HCEC 1CT (cell line): Measurements from ENCODE around the gene PSMD1.
"Not testable (repeated sequence)": the region's sequence is repeated elsewhere in the genome, so short reads cannot be mapped to it uniquely, and the experiment has no call there.

Experiments
- DNase-seq: peaks from one replicate; pipeline ENCODE4 v3.0.0-alpha.2; 2017

Gene PSMD1

DNA sequence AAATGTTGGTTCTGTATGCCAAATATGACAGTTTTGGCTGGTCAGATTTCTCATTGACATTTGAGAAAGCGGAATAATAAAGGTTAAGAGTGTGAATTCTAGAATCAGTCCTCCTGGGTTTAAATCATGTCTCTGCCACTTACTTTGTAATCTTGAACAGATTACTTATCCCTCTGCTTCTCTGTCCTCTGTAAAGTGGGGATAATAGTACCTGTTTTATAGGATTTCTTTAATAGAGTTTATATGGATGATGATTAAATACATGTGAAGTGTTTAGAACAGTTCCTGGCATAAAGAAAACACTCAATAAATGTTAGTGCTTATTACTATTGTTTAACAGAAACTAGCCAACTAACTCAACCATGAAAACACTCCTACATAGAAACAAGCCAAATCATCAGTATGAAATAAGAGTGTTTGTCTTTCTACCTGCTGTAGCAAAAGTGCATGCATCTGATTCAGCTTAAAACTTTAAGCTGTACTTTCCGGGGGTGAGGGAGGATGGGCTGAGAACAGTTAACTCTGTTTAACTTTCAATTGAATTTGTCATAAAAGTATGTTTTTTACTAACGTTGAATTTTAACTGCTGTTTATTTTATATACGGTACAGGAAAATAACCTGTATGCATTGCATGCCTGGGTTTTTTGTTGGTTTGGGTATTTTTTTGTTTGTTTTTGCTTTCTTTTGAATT, 61.4 kb downstream of the PSMD1 start:
- DNase-seq = no peak

DNA sequence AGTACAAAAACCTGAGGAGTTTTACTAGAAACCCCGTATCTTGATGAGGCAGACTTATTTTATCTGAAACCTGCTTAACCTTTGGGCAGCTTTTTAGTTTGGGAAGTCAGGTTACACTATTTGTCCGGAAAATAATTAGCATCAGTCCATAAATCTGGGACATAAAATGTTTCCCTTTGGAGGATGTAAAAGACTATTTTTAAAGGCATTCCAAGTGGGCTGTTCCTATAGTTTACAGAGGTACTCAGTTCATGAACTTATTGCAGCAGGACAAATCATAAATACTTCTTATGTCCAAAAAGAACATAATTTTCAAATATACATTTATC, 61.9 kb downstream of the PSMD1 start:
- no peak for DNase-seq

DNA sequence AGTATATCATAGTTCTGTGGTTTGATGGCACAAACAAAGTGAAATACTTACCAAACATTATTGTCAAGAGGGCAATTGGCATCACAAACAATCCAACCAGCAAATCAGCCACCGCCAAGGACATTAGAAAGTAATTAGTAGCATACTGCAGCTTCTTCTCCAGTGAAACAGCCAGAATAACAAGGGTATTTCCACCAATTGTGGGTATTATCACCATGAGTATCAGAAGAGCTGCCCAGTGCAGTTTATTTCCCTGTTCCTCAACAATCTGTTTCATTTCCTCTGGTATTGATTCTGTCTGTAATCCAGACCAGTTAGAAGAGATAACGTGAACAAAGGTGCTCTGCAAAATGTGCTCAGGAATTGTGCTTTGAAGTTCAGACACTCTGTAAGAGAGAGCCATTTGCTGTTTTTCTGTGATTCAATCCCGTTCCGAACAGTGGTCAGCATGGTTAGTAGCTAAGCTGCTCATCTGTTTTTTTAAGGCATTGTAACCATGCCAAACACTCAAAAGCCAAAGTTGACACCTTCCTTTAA, 66.8 kb downstream of the PSMD1 start:
- DNase-seq = no peak

DNA sequence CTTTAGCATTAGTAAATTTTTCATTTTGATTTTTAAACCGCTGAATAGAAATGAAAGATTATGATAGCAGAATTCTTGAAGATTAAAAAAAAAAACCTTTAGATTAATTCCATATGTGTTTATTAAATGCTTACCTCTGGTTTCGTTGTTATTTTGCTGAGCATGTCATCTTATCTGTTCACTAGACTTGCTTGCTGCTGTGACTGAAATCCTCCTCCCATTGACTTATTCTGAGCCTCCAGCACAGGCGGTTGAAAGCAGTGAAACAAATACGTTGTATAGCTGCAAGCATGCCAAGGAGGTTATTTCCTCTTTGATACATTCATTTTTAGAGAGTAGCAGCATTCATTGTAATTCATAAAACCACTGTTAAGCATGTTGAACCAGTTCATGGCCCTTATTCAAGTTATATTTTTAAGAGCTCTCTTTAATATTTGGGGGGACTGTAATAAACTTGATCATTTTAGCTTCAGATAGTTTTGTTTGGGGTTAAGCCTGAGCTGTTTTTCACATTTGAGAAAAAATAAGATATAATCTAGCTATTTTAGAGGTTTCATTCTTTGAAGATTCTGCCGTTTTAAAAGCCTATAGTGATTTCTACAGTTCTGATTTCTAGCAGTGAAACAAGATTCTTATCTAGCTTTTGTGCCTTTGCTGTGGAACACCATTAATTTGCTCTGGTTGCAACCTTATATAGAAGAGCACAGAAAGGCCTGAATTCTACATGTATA, 68.3 kb downstream of the PSMD1 start, which contains the start of gene HTR2B:
TSS of gene HTR2B (minus strand) at position 205 of the 731 bp plus-strand sequence. CDS start 1,278 bp downstream, outside the sequence.
- peak; percentile 21 for DNase-seq

DNA sequence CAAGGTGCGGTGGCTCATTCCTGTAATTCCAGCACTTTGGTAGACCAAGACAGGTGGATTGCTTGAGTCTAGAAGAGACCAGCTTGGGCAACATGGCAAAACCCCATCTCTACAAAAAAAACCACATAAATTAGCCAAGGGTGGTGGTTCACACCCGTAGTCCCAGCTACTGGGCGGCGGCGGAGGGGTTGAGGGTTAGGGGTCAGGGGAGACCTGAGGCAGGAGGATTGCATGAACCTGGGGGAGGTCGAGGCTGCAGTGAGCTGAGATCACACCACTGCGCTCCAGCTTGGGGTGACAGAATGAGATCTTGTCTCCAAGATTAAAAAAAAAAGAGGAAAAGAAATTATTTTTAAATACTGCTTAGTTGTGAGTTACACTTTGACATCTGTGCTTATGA, 69.5 kb downstream of the PSMD1 start:
- DNase-seq = no peak

DNA sequence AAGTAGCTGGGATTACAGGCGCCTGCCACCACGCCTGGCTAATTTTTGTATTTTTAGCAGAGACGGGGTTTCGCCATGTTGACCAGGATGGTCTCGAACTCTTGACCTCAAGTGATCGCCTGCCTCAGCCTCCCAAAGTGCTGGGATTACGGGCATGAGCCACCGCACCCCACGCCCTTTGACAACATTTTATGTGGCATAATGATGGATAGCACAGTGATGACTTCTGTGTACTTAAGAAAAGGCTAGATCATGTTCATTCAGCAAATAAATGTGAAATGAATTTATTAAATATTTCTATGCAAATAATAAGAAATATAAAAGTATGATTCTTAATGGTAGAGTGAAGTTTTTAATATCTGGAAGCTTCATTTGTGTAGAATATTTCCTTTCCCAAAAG, 70.8 kb downstream of the PSMD1 start:
- DNase-seq = no peak

DNA sequence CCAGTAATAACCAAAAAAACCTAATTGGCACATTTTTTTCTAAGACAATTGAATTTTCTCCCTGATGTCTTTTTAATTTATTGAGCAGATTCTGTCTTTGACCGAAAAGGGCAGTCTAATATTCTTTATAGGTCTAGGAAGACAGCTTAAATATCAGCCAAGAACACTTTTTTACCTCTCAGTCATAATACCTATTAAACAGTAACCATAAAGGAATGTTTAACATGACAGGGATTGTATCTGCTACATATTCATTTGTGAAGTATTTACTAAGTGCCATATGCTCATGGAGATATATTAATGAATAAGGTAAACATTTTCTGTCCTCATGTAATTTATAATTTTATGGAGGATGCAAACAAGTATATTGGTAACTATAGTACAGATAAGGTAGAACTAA, 71.3 kb downstream of the PSMD1 start:
- DNase-seq = no peak

DNA sequence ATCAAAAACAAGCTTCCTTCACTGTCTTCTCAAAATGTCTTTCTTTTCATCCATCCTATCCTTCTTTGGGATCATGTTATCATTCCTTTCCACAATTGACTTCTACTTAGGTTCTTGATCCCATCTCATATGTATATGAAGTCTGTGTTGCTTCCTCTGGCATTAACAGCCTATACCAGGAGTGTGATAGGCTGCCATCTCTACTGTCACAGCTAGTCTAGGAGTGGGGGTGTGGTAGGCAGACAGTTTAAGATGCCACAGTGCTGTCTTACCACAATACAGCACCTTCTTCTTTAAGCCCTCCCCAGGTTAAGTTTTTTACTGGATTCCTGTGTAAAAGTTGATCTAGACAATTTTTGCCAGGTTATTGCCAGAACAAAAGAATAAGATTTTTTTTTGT, 71.9 kb downstream of the PSMD1 start:
- DNase-seq = no peak

DNA sequence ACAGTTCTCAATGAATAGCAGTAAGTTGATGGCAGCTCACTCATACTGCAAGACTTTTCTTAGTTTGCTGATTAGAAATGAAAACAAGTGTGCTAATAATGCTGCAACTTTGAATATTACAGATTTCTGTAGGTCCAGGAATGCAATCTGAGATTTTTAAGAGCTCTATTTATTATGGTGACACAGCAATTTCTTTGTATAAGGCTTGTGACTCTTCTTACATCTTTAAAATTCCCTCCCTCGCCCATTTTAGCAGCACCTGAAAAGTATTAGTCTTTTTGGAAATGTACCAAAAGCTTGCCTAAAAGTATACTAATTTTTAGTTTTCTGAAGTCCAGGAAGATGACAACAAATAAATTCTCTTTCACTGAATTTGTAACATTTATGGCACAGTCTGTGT, 72.5 kb downstream of the PSMD1 start:
- no peak for DNase-seq

DNA sequence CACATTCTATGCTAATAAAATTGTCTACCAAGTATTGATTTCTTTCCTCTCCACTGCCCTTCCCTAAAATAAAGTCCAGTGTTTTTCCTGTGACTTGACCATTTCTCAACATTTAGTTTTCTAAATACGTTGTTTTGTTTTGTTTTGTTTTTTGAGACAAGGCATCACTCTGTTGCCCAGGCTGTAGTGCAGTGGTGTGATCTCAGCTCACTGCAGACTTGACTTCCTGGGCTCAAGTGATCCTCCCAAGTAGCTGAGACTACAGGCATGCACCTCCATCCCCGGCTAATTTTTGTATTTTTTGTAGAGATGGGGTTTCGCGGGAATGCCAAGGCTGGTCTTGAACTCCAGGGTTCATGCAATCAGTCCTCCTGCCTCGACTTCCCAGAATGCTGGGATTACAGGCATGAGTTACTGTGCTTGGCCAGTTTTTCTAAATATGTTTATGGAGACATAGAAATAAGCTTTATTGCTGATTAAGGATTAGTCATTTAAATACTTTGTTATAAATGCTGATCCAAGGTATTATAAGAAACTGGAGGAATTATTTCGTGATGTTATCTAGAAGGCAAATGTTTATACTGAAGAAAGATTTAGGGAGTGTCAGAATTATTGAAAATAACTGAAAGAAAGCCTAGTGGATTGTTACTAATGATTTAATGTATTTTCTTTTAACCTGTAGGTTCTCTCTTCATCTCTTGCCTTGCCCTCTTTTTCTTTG, 73.8 kb downstream of the PSMD1 start:
- DNase-seq = peak; percentile 59

DNA sequence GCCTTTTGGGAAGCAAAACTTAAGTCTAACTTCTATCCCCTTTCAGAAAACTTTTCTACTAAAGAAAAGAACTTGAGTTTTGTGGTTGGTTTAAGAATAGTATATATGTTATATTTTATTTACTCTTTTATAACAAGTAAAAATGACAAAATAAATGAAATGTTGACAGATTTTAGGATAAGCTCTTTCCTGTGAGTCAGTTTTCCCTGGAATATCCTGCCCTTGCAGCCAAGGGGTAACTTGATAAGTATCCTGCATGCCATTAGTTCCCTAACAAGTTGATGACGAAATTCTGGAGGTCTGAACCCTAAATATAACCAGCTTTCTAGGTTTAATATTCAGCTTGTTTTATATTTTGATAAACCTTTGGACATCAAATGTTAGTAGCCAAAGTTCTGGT, 75.5 kb downstream of the PSMD1 start:
- peak; percentile 80 for DNase-seq

DNA sequence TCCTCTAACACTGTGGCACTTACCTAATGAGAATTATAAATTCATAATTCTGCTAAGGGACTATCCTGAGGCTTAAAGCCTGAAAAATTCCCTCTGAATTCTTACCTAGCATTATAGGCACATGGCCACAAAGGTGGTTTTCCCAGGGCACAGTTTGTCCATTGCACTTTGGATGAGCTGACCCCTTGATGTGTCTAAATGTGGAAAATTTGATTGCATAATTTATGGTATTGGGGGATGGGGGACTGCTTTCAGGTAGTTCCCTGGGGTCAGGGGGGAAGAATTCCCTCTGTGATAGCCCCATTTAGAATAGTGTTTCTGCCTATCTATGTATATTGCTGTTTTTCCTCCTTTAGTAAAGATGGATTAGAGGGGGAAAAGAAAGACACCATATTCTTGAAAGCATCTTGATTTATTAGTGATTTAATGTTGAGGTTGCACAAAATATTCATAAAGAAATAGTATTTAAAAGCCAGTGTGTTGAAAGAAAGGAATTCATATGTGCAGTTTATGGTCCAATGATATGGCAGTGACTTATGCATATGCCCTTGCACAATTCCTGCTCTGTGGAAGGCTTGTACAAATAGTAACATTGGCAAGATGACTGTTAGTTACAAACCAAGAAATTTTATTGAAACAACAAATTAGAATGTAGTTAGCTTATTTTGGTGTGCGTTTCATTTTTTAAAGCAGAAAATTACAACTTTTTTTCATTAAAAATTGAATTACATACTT, 76.9 kb downstream of the PSMD1 start:
- DNase-seq = peak; percentile 74

DNA sequence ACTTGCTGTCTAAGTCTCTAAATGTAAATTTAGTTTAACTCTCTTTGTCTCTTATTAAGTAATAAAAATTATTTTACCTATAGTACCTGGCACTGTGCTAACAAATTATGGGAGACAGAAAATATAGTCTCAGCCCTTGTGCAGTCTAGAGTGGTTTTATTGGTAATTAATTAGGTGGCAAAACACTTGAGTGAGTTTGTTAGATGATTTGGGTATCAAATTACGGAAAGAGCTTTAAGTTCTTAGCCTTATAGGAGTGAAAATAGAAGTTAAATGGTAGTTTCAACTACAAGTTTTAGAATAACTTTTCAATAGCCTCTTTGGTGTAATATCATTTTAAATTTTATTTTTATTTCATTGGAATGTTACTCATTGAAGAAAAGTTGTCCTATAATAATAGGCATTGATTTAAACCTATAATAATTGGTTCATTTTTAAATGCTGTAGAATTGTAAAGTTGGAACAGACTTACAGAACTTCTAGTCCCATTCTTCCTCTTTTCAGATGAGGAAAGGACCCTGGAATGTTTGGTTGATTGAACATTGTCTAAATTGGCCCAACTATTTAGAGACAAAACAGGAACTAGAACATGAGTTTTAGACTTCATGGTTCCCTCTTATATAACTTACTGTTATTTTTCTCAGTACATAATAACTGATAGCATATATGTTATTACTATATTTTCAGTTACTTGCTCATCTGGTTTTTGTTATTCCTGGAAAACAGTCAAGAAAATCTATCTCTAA, 78.4 kb downstream of the PSMD1 start:
- DNase-seq = no peak

DNA sequence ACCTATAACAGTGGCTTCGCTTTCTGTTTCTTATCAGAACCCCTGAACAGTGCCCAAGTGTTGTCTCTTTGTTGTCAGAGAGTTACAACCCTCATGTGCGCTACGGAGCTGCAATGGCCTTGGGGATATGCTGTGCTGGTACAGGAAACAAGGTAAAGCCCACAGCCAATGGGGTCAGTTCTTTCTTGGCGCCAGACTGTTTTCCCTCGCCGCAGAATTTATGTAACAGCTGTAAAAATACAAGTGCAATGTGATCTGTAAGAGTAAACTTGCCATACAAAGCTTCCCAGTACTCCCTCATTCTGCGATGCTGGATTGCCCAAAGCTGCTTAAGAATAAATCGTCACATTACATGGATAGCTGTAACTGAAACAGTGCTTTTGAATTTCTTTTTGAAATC, 82.0 kb downstream of the PSMD1 start:
- no peak for DNase-seq

DNA sequence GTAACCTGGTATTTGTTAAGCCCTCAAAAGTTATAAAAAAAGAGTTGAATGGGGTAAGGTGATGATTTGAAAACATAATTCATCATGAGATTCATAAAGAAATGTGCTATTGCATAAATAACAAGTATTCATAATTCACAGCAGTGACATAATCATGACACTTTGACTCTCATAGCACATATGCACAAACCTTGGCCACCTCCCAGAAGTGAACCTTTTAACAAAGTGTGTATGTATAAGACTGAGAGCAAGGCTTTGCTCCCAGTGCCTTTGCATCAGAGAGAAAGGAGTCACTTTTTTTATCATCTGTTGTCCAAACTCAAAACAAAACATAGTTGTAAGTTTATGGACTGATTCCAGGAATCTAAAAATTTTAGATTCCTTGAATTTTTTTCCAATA, 83.1 kb downstream of the PSMD1 start:
- peak; percentile 29 for DNase-seq

DNA sequence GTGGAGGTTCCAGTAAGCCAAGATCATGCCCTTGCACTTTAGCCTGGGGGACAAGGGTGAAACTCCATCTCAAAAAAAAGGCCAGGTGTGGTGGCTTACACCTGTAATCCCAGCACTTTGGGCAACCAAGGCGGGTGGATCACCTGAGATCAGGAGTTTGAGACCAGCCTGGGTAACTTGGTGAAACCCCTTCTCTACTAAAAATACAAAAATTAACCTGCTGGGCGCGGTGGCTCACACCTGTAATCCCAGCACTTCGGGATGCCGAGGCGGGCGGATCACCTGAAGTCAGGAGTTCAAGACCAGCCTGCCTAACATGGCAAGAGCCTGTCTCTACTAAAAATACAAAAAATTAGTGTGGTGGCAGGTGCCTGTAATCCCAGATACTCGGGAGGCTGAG, 84.1 kb downstream of the PSMD1 start:
- not testable (repeated sequence) for DNase-seq

DNA sequence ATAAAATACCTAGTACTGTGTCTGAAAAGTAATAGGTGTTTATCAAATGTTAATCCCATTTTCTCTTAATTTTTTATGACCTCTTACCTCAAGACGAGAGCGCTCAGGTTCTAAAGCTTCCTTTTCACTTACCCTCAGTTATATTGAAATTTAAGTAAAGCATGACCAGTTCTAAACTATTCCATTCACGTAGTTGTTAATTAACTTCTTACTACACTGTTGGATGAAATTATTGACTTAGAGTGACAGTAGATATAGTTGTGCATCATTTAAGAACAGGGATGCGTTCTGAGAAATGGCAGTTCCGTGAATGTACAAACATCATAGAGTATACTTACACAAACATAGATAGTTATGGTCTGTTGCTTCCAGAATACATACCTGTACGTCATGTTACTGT, 88.2 kb downstream of the PSMD1 start:
- no peak for DNase-seq

DNA sequence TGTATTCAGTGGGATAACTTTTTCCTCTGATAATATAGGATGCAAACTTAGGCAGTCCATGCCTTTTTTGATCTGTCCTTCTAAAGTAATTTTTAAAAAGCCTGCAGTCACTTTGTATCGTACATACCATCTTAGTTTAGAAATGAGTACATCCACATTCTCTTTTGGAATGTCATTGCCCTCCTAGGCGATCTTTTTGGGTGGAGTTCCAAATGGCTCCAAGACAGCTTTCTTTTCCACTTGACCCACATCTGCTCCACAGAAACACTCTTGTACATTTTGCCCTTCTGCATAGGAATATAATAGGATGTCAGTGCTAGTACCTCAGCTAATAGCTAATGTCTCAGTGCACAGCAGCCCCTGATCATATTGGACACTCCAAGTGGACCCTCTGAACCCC, 90.0 kb downstream of the PSMD1 start:
- no peak for DNase-seq

DNA sequence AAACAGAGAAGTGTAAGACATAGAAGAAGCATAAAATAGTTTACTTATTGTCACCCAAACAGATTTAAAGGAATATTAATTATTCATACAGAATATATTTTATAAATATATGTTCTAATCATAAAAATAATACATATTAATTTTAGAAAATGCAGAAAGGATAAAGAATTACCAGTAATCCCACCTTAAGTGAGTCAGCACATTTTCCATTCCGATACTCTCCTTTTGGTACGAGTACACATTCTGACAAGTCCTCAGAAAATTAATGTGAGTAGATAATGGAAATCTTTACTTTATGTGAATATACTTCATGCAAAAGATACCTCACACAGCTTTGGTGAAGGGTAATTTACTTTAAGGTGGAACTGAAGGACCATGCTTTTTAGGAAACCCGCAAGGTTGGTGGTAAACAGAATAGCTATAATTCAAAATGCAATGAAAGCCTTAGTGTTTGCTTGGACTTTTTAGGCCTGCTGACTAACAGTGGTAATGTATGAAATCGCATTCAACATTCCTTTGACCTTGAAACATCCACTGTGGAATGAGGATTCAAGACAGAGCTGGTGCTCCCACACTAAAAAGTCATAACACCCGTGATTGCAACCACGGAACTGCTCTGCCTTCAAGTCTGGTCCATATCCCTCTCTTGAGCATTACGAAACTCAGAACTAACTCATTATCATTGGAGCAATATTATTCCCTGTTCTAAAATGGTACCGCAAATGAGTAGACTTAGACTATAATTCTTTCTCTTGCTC, 96.3 kb downstream of the PSMD1 start:
- DNase-seq = no peak

DNA sequence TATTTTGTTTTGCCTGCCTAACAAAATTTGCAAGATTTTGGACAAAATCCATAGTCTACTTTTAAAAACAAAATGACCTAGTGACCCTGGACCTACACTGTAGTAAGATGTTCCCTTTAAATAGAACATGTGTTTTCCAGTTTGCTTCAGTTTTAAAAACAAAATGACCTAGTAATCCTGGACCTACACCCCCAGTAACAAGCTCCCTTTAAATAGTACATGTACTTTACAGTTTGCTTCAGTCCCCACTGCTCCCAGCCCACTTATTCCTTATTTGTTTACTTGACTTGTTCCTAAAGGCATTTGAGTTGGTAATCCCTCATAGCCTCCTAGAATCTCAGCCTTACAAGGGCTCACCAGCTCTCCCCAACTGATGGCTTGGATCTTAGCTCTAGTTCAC, 102.6 kb downstream of the PSMD1 start:
- peak; percentile 46 for DNase-seq

DNA sequence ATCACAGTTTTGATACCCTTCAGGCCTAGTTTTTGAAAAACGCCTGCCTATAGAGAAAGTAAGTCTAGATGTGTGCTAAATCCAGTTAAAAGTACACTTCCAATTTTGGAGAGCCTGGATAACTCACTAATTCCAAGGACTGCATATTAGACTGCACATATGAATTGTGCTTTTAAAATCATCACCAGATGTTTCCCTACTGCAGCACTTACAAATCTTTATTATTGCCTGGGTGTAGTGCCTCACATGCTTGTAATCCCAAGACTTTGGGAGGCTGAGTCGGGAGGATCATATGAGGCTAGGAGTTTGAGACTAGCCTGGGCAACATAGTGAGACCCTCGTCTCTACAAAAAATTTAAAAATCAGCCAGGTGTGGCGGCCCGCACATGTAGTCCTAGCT, 104.0 kb downstream of the PSMD1 start:
- no peak for DNase-seq
